ENCODE measurements around the gene MTA3.

Gene MTA3

GRCh38 chr2:42765686-42766085 lies 197.3 kb downstream of the MTA3 start:
- DNase-seq, result no peak

- no peak for DNase-seq
Measured at GRCh38 chr2:42767080-42767898, 198.9 kb downstream of the MTA3 start.

DNA sequence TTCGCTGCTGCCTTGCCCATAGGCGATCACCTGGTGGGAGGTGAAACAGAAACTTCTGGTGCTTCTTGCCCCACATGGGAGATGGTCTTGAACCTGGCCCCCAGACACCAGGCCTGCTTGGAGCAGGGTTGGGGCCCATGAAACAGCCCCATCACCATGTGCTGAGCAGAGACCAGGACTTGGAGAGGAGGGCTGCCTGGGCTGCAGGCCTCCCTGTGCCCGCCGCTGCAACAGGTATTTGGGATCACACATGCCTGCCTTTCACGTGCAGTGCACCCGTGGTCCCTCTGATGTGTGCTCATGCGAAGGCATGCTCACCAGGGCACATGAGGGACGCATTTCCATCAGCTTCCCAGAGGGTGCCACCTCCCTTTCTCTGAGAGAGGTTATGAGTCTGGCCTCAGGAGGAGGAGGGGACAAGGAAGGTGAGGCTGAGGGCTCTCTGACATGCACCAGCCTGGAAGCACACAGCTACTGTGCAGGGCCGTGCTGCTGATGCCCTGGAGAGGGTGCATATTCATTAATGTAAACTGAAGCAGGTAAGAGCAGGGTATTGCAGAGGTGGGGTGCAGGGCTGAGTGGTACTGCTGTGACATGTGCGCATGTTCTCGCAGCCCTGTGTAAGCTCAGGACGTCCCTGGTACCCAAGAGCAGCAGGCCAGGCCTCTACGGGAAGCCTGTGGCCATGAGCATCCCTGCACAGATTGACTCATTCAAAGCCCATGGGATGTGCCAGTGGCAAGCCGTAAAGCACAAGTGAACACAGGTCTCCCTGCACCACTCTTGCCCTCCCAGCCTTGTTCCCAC lies 199.7 kb downstream of the MTA3 start:
- DNase-seq, result no peak

DNA sequence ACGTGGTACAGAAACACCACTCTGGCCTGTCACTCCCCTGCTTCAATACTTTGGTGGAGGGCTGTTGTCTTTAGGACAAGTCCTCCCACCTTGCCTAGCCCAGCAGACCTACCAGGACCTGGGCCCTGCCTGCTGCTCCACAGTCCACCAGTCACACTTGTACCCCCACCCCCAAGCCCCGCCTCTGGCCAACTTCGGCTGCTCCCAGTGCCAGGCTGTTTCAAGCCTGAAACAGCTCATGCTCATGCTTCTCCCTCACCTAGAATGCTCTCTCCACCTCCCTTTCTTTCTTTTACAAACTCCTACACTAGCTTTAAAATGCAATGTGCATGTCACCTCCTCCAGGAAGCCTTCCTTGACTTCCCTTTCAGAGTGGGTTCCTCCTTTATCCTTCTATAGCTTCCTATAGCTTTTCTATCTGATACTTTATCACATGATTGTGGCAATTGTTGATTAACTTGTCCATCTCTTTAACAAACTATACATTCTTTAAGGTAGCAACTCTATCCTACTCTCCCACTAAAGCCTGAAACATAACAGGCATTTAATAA lies 200.3 kb downstream of the MTA3 start:
- no peak for DNase-seq

GRCh38 chr2:42769583-42770287 lies 201.3 kb downstream of the MTA3 start:
- no peak for DNase-seq

DNA sequence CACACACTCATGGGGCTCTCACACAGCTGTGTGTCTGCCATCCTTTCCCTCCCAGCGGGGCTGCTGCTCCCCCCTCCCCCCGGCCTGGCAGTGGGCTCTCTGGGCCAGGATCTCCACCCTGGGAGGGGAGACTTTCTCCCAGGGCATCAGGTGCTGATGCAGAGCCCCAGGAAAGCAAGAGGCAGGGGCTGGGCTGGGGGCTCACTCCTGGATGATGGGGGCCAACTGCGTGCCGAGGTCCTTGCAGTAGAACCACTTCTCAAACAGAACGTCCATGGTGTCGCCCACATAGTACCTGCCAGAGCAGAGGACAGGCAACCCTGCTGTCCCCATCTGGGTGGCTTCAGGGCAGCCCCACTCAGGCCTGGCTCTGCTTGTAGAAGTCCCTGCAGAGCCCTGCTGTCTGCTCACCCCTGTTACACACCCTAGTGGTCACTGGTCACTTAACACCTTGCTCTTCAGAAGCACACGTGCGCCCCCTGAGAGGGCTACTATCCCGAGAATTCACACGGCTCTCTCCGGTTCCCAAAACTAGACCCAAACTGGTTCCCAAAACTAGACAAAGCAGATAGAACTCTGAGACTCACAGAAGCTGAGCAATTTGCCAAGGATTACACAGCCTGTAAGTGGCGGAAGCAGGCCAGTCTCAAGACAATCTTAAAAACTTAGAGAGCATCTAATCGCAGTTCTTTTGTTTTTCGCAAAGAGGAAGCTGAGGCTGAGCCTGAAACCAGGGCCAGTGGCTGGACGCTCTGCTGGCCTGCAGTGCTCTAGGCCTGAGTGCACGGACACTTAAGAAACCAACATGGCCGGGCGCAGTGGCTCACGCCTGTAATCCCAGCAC lies 202.1 kb downstream of the MTA3 start:
- DNase-seq, result peak; percentile 35 to 70

DNA sequence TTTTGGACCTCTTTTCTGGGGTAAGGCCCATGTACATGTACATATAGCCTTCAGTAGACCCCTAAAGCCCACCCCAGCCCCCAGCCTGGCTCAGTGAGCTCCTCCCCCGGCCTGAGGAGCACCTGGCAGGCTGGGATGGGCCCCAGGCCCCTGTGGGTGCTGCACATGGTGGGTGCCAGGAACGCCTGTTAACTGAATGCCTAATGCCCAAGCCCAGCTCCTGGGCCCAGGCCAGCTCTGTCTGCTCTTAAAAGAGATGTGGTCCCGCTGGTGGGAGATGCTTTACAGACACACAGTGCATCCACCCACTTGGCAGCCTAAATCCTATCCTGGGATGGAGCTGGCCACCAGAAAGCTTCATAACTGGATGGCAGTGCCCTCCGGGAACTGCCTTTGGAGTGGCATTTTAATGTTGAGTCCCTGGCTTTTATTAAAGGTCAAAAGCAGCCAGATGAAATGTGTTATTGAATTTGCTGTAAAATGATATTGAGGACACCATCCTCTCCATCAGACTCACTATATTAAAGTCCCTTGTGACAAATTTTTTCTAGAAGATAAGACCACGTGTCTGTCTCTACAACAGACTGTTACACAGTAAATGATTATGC lies 203.2 kb downstream of the MTA3 start:
- DNase-seq, result no peak

DNA sequence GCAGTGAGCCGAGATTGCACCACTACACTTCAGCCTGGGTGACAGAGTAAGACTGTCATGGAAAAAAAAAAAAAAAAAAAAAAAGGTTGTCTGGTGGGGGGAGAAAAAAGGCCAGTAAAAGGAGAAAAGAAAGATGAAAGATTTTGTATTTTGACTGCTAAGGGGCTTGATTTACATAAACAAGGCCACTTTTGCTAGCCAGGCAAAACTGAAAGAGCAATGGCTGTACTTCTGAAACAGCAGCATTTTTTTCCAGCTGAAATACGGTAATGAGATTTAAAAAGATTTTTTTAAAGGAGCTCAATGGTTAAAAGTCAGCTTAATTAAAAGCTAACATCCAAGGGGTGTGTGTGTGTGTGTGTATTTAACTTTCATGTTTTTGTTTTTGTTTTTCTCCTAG lies 206.8 kb downstream of the MTA3 start:
- no peak for DNase-seq

GRCh38 chr2:42775810-42776209 lies 207.4 kb downstream of the MTA3 start:
- no peak for DNase-seq

DNA sequence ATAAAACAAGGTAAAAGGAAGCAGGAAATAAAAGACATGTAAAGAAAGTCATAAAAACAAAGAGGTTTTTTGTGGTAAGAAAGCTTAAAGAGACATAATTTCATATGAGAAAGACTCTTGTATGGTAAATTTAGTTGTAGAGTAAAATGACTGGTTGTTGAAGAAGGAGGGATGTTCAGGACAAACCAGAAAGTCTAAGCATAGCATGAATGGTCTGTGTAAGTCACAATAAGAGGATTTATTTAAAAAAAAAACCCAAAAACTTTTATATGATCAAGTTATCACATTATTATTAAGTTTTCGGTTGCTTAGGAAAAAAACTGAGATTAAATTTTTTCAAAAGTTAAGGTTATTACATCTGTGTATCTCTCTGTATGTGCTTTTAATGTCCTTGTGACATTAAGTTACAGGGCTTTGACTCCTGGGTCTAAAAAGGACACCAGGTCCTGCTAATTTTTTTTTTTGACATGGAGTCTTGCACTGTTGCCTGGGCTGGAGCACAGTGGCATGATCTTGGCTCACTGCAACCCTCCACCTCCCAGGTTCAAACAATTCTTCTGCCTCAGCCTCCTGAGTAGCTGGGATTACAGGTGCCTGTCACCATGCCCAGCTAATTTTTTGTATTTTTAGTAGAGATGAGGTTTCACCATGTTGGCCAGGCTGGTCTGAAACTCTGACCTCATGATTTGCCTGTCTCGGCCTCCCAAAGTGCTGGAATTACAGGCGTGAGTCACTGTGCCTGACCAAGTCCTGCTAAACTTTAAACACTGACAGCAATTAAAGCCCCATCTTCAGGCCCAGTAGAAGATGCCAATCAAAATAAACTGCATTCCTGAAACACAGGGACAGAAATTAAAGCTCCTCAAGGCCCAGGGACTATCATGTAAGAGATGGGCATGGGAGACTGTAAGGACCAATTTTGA lies 209.7 kb downstream of the MTA3 start:
- DNase-seq, result no peak

GRCh38 chr2:42781181-42781580 lies 212.7 kb downstream of the MTA3 start:
- no peak for DNase-seq

DNA sequence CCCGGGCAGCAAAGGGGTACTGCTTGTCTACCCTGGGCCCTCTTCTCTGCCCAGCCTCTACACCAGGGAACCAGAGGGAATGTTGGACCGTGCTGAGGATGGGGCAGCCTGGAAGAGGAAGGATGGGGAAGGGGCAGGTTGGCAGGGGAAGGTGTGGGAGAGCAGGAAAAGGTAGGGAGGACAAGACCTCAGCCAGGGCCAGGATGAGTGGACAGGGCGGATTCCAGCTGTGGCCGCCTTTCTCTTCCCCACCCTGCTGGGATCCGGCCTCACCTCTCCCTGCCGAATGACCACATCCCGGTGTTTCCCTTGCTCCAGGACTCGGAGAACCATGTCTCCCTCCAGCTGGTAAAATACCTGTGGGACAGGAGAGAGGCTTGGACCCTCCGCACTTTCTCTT lies 215.1 kb downstream of the MTA3 start:
- no peak for DNase-seq

DNA sequence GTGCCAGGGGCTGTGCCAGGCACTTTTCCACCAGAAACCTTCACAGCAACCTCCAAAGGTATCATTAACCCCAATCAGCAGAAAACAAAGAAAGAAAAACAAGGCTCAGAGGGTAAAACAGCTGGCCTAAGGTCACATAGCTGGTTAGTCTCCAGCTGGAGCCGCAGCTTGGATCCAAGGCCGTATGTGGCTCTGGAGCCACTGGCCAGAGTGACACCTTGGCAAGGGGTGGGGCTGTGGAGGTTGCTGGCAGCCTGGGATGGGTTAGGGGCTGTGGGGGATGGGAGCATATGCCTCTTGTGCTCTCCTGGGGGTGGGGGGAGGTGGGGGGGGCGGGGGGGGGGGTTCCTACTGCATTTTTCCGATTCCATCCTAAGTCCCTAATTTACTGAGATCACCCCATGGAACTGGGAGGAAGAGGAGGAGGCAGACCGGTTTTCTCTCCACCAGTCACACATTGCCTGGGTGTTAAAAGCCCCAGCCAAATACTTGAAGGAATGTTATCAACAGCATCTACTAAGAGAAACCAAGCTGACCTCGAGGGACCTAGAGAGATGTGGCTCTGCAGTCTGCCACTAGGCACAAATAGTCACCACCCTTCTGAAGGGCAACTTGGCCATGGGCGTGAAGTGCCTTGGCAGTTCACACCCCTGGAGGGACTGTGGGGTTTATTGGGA lies 215.9 kb downstream of the MTA3 start:
- DNase-seq, result no peak

DNA sequence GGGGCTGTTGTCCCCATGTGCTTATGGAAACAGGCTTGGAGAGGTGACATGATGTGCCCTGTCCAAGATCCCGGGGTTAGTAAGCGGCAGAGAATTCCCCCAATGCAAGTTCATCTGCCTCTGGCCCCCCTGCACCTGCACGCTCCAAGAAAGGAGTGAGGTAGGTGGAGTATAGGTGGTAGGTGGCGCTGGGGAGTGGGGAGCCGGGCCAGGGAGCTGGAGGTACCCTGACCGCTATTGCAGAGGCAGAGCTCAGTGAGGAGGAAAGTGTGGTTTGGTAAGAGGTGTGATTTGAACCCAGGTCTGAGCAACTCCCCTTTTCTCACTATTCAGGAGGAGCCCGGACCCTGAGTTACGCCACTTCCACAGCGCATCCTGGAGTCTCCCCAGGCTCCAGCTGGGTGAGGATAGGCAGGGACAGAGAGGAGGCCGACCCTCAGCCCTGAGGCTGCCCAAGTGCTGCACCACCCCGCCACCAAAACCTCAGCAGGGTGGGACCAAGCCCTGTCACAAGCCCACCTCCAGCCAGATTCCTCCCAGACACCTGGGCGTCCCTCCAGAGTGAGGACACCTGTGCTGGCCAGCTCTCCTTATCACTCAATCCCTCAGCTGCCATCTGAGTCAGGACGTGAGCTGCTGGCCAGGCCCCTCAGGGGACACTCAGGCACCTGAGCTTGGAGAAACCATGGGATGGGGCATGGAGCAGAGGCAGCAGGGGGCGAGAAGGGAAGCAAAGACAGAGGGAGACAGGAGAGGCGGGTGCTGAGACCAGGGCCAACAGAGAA lies 218.3 kb downstream of the MTA3 start:
- no peak for DNase-seq

- DNase-seq, result no peak
Measured at GRCh38 chr2:42787424-42787787, 219.0 kb downstream of the MTA3 start.

- DNase-seq, result no peak
Measured at GRCh38 chr2:42787788-42788477, 219.5 kb downstream of the MTA3 start.

DNA sequence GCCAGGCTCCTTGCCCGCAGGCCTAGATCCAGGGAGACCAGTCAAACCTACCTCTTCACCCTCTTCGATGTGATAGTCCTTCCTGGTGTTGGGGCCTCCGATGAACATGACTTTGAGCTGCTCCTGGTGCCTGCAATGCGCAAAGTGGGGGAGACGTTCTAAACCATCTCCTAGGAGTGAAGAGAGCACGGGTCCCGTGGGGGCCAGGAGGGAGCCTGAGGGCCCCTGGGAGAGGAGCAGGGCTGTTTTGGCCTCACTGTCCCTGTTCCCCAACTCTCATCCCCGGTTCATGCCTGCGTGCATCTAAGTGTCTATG lies 220.0 kb downstream of the MTA3 start:
- no peak for DNase-seq

GRCh38 chr2:42788882-42789281 lies 220.4 kb downstream of the MTA3 start:
- DNase-seq, result no peak

DNA sequence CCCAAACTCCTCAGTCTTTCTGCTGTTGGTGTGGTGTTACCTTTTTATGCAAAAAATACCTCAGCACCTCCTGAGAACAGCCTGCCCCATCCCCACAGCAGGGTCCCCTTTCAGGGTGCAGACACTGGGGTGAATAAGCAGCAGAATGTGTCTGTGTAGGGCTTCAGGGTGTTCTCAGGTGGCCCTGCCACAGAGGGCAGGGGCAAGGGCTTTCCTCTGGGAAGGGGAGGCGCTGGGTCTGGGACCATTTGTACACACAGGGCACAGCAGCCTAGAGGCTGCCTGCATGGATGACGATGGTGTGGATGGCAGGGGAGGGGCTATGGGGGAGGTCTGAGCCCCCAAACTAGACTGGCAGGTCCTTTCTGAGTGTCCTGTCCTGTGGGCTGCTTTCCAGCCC lies 221.3 kb downstream of the MTA3 start:
- DNase-seq, result no peak

Data from NCI-H524 (cell line).